ENCODE data around the gene CAMSAP2.

DNA sequence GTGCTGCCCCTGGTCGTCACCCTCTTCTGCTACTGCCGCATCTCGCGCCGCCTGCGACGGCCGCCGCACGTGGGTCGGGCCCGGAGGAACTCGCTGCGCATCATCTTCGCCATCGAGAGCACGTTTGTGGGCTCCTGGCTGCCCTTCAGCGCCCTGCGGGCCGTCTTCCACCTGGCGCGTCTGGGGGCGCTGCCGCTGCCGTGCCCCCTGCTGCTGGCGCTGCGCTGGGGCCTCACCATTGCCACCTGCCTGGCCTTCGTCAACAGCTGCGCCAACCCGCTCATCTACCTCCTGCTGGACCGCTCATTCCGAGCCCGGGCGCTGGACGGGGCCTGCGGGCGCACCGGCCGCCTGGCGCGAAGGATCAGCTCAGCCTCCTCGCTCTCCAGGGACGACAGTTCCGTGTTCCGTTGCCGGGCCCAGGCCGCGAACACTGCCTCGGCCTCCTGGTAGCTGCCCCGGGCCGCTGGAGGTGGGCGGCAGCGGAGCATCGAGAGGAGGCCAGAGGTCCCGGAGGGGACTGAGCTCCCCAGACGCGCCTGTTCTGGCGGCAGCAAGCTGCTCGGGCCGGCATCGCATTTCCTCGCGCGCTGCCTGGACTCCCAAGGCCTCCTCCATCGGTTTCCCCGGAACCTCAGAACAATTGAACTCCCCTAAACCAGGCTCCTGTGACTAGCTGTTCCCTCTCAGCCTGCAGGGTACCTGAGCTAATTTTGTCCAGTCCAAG is 135.1 kb downstream of the CAMSAP2 start:
- TF ChIP-seq EZH2 (IDR thresholded peaks at IDR 0.05; ENCODE audit: low read length, unreplicated experiment): no peak
- TF ChIP-seq, protein P1, sequence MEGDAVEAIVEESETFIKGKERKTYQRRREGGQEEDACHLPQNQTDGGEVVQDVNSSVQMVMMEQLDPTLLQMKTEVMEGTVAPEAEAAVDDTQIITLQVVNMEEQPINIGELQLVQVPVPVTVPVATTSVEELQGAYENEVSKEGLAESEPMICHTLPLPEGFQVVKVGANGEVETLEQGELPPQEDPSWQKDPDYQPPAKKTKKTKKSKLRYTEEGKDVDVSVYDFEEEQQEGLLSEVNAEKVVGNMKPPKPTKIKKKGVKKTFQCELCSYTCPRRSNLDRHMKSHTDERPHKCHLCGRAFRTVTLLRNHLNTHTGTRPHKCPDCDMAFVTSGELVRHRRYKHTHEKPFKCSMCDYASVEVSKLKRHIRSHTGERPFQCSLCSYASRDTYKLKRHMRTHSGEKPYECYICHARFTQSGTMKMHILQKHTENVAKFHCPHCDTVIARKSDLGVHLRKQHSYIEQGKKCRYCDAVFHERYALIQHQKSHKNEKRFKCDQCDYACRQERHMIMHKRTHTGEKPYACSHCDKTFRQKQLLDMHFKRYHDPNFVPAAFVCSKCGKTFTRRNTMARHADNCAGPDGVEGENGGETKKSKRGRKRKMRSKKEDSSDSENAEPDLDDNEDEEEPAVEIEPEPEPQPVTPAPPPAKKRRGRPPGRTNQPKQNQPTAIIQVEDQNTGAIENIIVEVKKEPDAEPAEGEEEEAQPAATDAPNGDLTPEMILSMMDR (conservative IDR thresholded peaks at IDR 0.05; ENCODE audit: low read depth, low read length): no peak
